Measurements from ENCODE around the gene PPP1R14B. TPM values are rescaled to one million over a fixed set of nuclear protein-coding genes. Genes with fewer than 3 reads are reported as not detected.

Gene PPP1R14B
- polyA plus RNA-seq, 3 donors: 11.7 to 40.7 (median 34.2) TPM

- Mint-ChIP-seq H3K4me3 (peak within 1 kb of the TSS; percentile 81 to 89), H3K4me1 (peaks cover 42% of the 10 kb centered on the region), H3K36me3 (peaks cover 21 to 43% of the 10 kb centered on the region in 2 donors), H3K27me3 (ENCODE audit: low read depth in 3 of 3) (peaks cover 0 to 1% (median 0%) of the 10 kb centered on the region in 3 donors), H3K27ac (peak within 1 kb of the TSS; percentile 77 to 95 (median 88)), H3K9me3 (no peaks in the 10 kb centered on the region)
- TF ChIP-seq, protein P1, sequence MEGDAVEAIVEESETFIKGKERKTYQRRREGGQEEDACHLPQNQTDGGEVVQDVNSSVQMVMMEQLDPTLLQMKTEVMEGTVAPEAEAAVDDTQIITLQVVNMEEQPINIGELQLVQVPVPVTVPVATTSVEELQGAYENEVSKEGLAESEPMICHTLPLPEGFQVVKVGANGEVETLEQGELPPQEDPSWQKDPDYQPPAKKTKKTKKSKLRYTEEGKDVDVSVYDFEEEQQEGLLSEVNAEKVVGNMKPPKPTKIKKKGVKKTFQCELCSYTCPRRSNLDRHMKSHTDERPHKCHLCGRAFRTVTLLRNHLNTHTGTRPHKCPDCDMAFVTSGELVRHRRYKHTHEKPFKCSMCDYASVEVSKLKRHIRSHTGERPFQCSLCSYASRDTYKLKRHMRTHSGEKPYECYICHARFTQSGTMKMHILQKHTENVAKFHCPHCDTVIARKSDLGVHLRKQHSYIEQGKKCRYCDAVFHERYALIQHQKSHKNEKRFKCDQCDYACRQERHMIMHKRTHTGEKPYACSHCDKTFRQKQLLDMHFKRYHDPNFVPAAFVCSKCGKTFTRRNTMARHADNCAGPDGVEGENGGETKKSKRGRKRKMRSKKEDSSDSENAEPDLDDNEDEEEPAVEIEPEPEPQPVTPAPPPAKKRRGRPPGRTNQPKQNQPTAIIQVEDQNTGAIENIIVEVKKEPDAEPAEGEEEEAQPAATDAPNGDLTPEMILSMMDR (IDR thresholded peaks at IDR 0.05): peak; percentile 31
- peak within 1 kb of the TSS; percentile 78 to 92 for H3K27ac ChIP-seq (ENCODE audit: low read depth in 1 of 2, low read length in 2 of 2)
- peak within 1 kb of the TSS; percentile 84 for H3K9ac ChIP-seq (ENCODE audit: insufficient read depth, low read length, poor library complexity, severe bottlenecking)
- H3K79me2 ChIP-seq (ENCODE audit: insufficient read depth, low read length): peaks cover 38% of the 10 kb centered on the region
- H3K27me3 ChIP-seq (ENCODE audit: control insufficient read depth in 2 of 2, insufficient read depth in 2 of 2, low read length in 2 of 2): no peaks in the 10 kb centered on the region
- H3K9me3 ChIP-seq (replicated peaks in 1 of 2; ENCODE audit: control insufficient read depth in 1 of 2, insufficient read depth in 1 of 2, low read length in 2 of 2): no peaks in the 10 kb centered on the region
- WGBS (ENCODE audit: insufficient coverage): under 1% methylated on average over 48 of the region's 54 CpGs
- peak; percentile 80 to 86 (median 81) for DNase-seq
- peak within 1 kb of the TSS; percentile 98 for H3K4me2 ChIP-seq (replicated peaks; ENCODE audit: extremely low read depth, low read length, poor library complexity, severe bottlenecking)
- H3K4me1 ChIP-seq (ENCODE audit: control insufficient read depth in 1 of 2, insufficient read depth in 2 of 2, low read length in 2 of 2): peaks cover 40 to 58% of the 10 kb centered on the region in 2 donors
- intact Hi-C loops (cut with micrococcal nuclease): loop anchor here in 1 of 2 donors (1.0 to 2.0 kb wide), 2 partner anchors 15 to 19 kb away; partner anchors contain the start of gene FKBP2
- peaks cover 39% of the 10 kb centered on the region for H4K20me1 ChIP-seq (ENCODE audit: insufficient read depth, low read length)
- peak within 1 kb of the TSS; percentile 83 for H2AFZ ChIP-seq (ENCODE audit: insufficient read depth, low read depth, low read length, poor library complexity, severe bottlenecking)
- peaks cover 29 to 31% of the 10 kb centered on the region in 2 donors for H3K36me3 ChIP-seq (replicated peaks in 1 of 2; ENCODE audit: control insufficient read depth in 1 of 2, insufficient read depth in 2 of 2, low read length in 2 of 2)
- peak within 1 kb of the TSS; percentile 65 to 97 (median 96) for H3K4me3 ChIP-seq (replicated peaks in 1 of 3; ENCODE audit: low read depth in 2 of 3, low read length in 3 of 3)
Observed at GRCh38 chr11:64225608-64226506, 20.9 kb downstream of the PPP1R14B start, which contains the start of the genes NUDT22 and TRPT1. Gene NUDT22, plus strand, starts transcription at chr11:64226274. Its CDS starts 379 bp downstream, at chr11:64226653. Gene TRPT1, minus strand, starts transcription at chr11:64226186. Its CDS starts 326 bp downstream, at chr11:64225860.

DNA sequence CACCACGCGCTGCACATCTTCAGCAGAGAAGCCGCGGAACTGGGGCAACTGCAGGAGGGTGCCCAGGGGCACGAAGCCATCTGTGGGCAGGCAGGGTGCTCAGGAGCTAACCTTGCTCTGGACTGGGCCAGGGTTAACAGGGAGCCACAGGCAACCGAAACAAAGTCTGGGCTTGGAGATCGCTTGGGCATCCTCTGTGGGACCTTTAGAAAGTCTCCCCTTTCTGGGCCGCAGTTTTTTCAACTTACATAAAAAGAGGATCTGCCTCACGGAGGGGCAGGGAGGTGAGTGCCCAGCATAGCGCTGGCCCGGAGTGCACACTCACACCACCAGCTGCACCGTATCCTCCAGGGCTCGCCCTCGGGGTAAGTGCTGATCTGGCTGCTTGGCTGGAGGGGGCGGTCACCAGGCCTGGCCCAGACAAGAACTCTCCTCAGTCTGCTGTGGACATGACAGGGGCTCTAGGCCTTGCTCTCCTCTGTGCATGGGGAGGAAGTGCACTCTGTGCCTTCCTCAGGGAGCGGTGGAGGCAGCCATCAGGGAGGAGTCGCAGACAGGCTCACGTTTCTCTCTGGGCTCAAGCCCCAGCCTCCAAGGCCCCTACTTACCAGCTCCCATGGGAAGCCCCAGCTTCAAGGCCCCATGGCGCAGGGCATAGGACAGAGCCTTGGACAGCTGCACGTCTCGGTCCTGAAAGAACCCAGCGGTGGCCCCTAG is 21.7 kb downstream of the PPP1R14B start:
- peak overlapping the region; percentile 35 to 95 (median 77) for H3K27ac Mint-ChIP-seq
- Histone ChIP-seq H3K27me3 (ENCODE audit: control insufficient read depth in 2 of 2, insufficient read depth in 2 of 2, low read length in 2 of 2) (no peaks in the 10 kb centered on the region), H4K20me1 (ENCODE audit: insufficient read depth, low read length) (peaks cover 47% of the 10 kb centered on the region), H3K4me3 (replicated peaks in 1 of 3; ENCODE audit: low read depth in 2 of 3, low read length in 3 of 3) (peak overlapping the region; percentile 65 to 97 (median 96)), H3K4me2 (replicated peaks; ENCODE audit: extremely low read depth, low read length, poor library complexity, severe bottlenecking) (peak overlapping the region; percentile 98), H3K9me3 (replicated peaks in 1 of 2; ENCODE audit: control insufficient read depth in 1 of 2, insufficient read depth in 1 of 2, low read length in 2 of 2) (no peaks in the 10 kb centered on the region), H3K4me1 (ENCODE audit: control insufficient read depth in 1 of 2, insufficient read depth in 2 of 2, low read length in 2 of 2) (peaks cover 39 to 50% of the 10 kb centered on the region in 2 donors), H2AFZ (ENCODE audit: insufficient read depth, low read depth, low read length, poor library complexity, severe bottlenecking) (no peak overlapping the region), H3K79me2 (ENCODE audit: insufficient read depth, low read length) (peaks cover 40% of the 10 kb centered on the region), H3K36me3 (replicated peaks in 1 of 2; ENCODE audit: control insufficient read depth in 1 of 2, insufficient read depth in 2 of 2, low read length in 2 of 2) (peaks cover 37 to 39% of the 10 kb centered on the region in 2 donors), H3K9ac (ENCODE audit: insufficient read depth, low read length, poor library complexity, severe bottlenecking) (peak overlapping the region; percentile 84), H3K27ac (ENCODE audit: low read depth in 1 of 2, low read length in 2 of 2) (peak overlapping the region; percentile 15 to 92)
- peaks cover 28 to 51% of the 10 kb centered on the region in 2 donors for H3K36me3 Mint-ChIP-seq
- intact Hi-C loops (cut with micrococcal nuclease): no loop called here
- TF ChIP-seq, protein P1 (IDR thresholded peaks at IDR 0.05): no peak
- H3K9me3 Mint-ChIP-seq: no peaks in the 10 kb centered on the region
- 86% methylated on average over 11 of the region's 22 CpGs for WGBS (ENCODE audit: insufficient coverage)
- peaks cover 42% of the 10 kb centered on the region for H3K4me1 Mint-ChIP-seq
- H3K27me3 Mint-ChIP-seq (ENCODE audit: low read depth in 3 of 3): peaks cover 0 to 1% (median 0%) of the 10 kb centered on the region in 3 donors
- peak overlapping the region; percentile 68 to 81 for H3K4me3 Mint-ChIP-seq
- no peak for DNase-seq
